ENCODE data around the gene SLC25A48. TPM values are rescaled to one million over a fixed set of nuclear protein-coding genes. Genes with fewer than 3 reads are reported as not detected.
"Not testable (repeated sequence)": the region's sequence is repeated elsewhere in the genome, so short reads cannot be mapped to it uniquely, and the experiment has no call there.

The SLC25A48 gene
- polyA plus RNA-seq, 12 donors, result 0.15 to 8.0 (median 0.53) TPM; not detected in 2

DNA sequence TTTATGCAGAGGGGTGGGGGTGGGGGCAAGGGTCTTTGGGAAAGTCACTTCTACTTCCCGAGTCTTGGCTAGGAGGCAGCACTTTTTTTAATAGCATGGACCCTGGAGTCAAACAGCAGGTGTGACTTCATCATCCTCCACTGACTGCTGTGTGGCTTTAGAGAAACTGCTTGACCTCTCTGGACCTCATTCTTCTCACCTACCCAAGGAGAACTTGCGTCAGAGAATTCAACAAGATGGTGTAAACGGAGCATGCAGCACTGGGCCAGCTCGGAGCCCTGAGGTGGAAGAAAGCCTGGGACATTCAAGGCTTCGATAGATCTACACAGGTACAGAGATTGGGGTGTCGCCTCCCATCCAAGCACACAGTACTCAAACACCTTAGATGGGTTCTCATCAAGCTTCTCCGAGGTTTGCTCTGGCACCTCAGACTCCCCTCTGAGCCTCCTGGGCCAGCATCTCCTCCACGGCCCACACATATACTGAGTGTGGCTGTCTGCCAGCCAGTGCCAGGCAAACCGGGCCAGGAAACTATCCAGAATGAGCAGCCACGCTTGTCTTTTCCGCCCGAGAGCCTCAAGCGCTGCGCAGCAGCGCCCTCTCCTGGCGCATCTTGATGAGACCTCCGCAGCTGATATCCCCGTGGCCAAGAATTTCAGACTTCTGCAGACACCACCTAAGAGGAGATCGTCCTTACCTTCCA lies 4.6 kb upstream of the SLC25A48 start:
- peak; percentile 80 for DNase-seq

DNA sequence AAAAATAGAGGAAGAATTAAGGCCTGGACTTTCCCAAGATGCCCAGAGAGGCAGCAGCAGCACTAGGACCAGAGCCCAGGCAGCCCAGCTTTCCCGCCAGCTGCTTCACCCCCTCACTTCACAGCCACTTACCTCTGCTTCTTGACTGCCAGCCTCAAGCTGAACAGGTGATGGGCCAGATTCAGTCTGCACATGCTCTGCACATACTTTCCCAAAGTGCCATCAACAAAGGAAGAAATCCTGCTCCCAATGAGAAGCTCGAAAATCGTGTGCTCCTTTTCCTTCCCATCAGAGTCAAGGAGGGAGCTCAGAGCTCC lies 4.1 kb upstream of the SLC25A48 start:
- DNase-seq, result no peak

- DNase-seq, result no peak
Measured at GRCh38 chr5:135830876-135831275, 3.6 kb upstream of the SLC25A48 start.

DNA sequence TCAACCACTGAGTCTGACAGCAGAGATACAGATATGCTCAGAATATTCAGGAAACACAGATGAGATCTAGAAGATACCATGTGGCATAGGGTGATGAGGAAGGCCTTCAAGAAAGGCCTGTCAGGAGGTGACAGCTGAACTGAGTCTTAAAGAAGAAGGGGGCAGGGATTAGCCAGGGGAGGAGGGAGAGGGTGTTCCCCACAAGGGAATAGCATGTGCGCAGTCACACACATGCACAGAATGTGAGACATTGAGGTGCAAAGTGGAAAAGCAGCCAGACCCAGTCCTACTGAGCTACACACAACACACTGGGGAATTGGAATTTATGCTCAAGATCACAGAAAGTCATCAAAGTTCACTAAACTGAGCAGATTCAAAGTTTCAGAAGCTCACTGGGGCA lies 3.0 kb upstream of the SLC25A48 start:
- no peak for DNase-seq

DNA sequence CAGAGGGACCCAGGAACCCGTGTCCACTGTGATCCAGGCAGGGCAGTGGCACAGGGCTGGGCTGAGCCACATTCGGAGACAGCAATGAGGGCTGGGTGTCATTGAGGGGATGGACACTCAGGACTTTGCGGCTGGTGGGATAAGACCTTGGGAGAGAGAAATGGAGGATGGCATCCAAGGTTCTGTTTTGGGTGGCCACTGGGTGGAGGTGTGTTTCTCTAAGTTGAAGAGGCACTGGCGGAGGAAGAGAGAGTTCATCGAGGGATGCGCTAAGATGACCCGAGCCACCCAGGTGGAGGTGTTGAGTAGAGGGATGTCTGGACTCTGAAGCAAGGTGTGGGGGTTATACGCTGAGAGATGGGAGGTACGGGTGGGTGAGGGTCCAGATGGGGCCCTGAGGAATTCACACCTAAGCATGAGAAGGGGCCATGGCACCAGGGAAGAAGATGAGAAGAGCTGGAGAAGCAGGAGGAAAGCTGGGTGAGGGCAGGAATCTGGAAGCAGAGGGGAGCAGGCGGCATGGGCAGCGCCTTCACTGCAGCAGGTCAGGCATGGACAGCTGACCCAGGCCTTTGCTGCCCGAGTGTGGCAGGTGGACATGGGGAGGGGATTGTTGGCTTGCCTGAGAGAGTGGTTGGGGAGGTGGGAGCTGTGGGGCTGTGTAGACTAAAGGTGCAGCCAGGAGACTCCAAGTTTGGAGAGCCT lies 2.5 kb upstream of the SLC25A48 start:
- no peak for DNase-seq

- no peak for DNase-seq
Measured at GRCh38 chr5:135832941-135833920, 1.2 kb upstream of the SLC25A48 start.

DNA sequence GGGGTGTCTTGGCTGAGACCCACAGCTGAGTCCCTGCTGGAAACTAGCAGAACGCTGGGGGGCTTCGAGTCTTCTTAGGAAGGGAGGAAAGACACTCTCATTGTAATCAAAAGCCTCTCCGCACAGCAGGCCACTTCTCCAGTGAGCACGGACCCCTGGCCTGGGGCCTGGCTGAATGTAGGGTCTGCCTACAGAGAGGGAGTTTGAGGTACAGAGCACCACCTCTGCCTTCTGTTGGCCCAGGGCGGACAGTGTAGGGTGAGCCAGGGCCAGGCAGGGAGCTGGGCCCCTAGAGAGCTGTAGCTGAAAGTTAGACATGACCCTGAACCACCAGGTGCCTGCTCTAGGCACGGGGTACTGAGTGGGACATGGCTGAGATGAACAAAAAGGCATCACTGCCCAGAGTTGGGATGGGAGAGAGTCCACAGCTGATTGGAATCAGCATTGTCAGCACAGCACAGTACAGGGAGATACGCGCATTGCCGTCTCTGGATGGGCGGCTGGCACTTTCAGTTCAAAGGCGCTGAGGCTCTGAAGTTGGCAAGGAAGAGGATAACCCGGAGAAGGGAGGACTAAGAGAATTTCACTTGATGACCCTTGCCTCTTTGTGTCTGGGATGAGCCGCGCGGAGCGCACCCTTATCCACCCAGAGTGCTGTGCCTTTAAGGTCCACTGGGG lies 363 bp upstream of the SLC25A48 start:
- DNase-seq, result no peak

DNA sequence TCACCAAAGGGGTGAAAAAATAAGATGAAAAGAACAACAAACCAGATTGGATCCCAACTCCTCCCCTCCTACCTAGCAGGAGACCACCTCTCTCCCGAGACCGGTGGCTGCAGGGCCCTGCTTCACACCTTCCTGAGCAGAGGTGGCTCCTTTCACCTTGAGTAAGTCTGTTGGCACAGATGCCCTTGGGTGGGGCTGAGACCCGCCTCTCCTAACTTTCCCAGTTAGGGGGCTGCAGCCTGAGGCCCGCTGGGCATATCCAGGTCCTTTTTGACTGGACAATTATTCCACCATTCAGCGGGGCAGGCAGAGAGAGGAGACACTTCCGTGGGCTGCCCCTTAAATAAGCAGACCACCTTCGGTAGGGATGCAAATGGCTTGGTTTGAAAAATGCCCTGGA lies 1.3 kb downstream of the SLC25A48 start:
- no peak for DNase-seq

DNA sequence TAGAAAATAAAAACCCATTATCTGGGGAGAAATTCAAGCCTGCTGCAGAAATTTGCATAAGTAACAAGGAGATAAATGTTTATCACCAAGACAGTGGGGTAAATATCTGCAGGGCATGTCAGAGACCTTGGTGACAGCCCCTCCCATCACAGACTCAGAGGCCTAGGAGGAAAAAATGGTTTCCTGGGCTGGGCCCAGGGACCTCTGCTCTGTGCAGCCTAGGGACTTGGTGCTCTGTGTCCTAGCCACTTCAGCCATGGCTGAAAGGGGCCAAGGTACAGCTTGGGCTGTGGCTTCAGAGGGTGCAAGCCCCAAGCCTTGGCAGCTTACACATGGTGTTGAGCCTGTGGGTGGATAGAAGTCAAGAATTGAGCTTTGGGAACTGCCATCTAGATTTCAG lies 3.9 kb downstream of the SLC25A48 start:
- not testable (repeated sequence) for DNase-seq

DNA sequence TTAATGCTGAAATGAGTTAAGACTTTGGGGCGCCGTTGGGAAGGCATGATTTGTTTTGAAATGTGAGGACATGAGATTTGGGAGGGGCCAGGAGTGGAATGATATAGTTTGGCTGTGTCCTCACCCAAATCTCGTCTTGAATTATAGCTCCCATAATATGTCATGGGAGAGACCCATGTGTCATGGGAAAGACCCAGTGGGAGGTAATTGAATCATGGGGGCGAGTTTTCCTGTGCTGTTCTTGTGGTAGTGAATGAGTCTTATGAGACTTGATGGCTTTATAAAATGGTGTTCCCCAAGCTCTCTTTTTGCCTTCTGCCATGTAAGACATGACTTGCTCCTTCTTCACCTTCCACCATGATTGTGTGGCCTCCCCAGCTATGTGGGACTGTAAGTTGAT lies 5.1 kb downstream of the SLC25A48 start:
- no peak for DNase-seq

DNA sequence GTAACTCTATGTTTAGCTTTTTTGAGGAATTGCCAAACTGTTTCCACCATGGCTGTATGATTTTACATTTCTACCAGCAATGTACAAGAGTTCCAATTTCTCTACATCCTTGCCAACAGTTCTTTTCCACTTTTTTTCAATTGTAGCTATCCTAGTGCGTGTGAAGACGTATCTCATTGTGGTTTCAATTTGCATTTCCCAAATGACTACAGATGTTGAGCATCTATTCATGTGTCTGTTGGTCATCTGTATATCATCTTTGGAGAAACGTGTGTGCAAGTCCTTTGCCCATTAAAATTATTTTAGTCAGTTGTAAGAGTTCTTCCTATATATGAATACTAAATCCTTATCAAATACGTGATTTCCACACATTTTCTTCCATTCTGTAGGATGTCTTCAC lies 6.5 kb downstream of the SLC25A48 start:
- no peak for DNase-seq

GRCh38 chr5:135842737-135843136 lies 8.3 kb downstream of the SLC25A48 start:
- no peak for DNase-seq

- DNase-seq, result no peak
Measured at GRCh38 chr5:135843571-135844337, 9.3 kb downstream of the SLC25A48 start.

DNA sequence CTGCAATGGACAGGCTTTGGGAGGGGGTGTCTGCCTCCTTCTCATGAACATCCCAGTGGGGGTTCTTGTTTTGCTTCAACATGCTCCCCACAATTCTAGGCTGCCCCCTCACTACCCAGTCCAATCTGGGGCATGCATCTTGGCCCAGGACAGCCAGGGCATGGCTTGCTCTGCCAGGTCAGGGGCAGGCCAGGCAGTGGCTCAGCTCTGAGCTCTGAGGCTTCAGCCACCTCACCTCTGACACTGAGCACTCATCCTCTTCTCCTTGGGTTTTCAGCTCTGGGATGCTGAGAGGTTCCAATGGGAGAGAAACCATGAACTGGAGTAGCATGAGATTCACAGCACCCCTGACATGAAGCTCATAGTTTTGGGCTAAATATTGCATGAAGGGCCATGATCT lies 11.8 kb downstream of the SLC25A48 start:
- DNase-seq, result no peak

DNA sequence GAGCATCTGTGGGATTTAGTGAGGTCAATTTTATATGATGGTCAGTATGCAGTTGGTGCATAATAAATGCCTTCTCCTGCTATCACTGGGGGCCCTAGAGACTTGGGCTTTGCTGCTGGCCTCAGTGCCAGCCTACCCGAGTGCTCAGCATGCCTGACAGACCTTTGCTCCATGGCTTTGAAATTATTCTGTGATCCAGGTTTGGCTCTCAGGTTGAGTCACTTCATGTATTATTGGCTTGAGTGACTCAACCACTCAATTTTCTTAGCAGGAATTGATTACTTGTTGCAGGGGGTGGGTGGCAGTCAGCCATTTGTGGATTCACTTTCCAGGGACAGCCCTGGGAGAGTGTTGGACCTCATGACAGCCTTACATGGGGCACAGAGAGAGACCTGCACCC lies 13.5 kb downstream of the SLC25A48 start:
- DNase-seq, result no peak

GRCh38 chr5:135850231-135850630 lies 15.8 kb downstream of the SLC25A48 start:
- no peak for DNase-seq

DNA sequence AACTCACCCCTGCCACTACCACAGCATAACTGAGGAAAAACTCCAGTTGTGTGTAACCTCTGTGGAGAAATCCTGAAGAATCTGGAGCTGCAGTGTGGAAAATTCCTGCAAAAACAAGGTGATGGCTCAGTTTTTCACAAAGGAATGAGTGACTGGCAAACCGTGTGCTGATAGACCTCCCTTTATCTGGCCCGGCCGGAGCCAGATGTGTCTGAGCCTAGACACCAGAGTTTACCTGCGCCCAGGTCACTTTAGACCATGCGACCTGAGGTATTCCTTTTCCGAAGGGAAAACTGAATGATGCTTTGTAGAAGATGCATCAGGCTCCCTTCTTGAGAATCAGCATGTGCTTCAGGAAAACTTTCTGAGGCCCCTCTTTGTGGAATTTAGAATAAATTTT lies 16.2 kb downstream of the SLC25A48 start:
- no peak for DNase-seq

GRCh38 chr5:135851186-135851914 lies 16.9 kb downstream of the SLC25A48 start:
- DNase-seq, result no peak

DNA sequence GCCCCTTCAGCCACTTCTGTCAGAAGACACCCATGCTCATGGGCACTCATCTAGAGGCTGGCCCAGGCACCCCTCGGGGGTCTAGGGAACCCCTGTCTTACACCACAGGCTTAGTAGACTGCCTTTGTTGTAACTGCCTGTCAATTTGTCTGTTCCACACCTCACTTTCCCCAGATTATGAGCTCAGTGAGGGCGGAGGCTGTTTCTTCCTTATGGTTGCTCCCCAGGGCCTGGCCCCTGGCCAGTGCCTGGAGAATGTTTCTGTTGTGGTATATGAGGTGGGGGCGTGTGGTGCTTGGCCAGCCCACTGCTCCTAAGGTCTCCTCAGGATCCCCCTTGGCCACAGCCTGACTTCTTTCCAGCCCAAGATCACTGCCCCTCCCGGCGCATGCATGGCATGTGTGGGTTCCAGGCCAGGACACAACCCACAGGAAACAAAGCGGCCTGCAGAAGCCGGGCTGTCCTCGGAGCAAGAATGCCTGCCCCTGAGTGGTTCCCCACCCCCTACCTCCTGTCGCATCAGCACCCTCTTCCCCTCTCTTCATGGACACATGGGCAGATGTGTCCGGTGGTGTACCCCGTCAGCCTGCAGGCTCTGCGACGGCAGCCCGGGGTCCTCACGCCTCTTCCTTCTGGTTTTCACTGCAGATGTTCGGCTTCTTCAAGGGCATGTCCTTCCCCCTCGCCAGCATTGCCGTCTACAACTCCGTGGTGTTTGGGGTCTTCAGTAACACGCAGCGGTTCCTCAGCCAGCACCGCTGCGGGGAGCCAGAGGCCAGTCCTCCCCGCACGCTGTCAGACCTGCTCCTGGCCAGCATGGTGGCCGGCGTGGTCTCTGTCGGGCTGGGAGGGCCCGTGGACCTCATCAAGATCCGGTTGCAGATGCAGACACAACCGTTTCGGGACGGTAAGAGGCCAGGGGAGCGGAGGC lies 17.7 kb downstream of the SLC25A48 start:
- DNase-seq, result no peak
